Osteoblast (primary cell): ENCODE results near the gene SYCE1L. TPM values are rescaled to one million over a fixed set of nuclear protein-coding genes. Genes with fewer than 3 reads are reported as not detected.
"Not testable (repeated sequence)": the region's sequence is repeated elsewhere in the genome, so short reads cannot be mapped to it uniquely, and the experiment has no call there.

ENCODE experiments used
- DNase-seq: peaks from one replicate; pipeline ENCODE4 v3.0.0; 2011; ENCODE audit warnings: low spot score, mixed read lengths; ENCODE audit not compliant: insufficient read length; ENCODE audit errors: missing footprints
- H2AFZ ChIP-seq: 2 replicates; pipeline ENCODE4 v1.6.0; 2011; ENCODE audit warnings: mild to moderate bottlenecking, low read length
- H3K27ac ChIP-seq: 2 replicates; pipeline ENCODE4 v1.5.1; 2011; ENCODE audit warnings: mild to moderate bottlenecking, low read depth, low read length, moderate library complexity
- H3K27me3 ChIP-seq: 2 replicates; pipeline ENCODE4 v1.6.0; 2012; ENCODE audit warnings: mild to moderate bottlenecking, control low read depth, inconsistent platforms, low read length, moderate library complexity; ENCODE audit not compliant: insufficient read depth
- H3K36me3 ChIP-seq: 2 replicates; pipeline ENCODE4 v1.5.1; 2011; ENCODE audit warnings: mild to moderate bottlenecking, low read length, control low read depth, moderate library complexity; ENCODE audit not compliant: insufficient read depth
- H3K4me1 ChIP-seq: 2 replicates; pipeline ENCODE4 v1.5.1; 2011; ENCODE audit warnings: mild to moderate bottlenecking, low read length, control low read depth, moderate library complexity; ENCODE audit not compliant: insufficient read depth
- H3K4me2 ChIP-seq: 2 replicates; pipeline ENCODE4 v1.6.0; 2011; ENCODE audit warnings: mild to moderate bottlenecking, low read length; ENCODE audit not compliant: insufficient read depth
- H3K4me3 ChIP-seq: fragments of 200-600 bp; sonication (generic); 3 replicates; pipeline ENCODE4 v1.5.1; 2012; ENCODE audit warnings: mild to moderate bottlenecking, low read length, inconsistent platforms; ENCODE audit not compliant: insufficient read depth
- H3K79me2 ChIP-seq: 2 replicates; pipeline ENCODE4 v1.6.0; 2012; ENCODE audit warnings: mild to moderate bottlenecking, low read length, control low read depth, inconsistent platforms; ENCODE audit not compliant: insufficient read depth
- H3K9me3 ChIP-seq: 2 replicates; pipeline ENCODE4 v1.5.1; 2011; ENCODE audit warnings: low read depth, low read length, control low read depth
- H4K20me1 ChIP-seq: 2 replicates; pipeline ENCODE4 v1.6.0; 2012; ENCODE audit warnings: mild to moderate bottlenecking, low read length, control low read depth; ENCODE audit not compliant: insufficient read depth
- total RNA-seq: library from RNA; depleted of rRNA; stranded (reverse); fragments of >200 nt; gene quantifications from 2 replicates; pipeline ENCODE4 v1.2.3, GENCODE V29; 2012
- TF ChIP-seq, protein P1 (sequence below): IDR thresholded peaks from 2 replicates; pipeline ENCODE4 v1.5.1; 2011; ENCODE audit warnings: mild to moderate bottlenecking, low read depth, low read length, moderate library complexity; ENCODE audit errors: extremely low read depth

SYCE1L gene, protein sequence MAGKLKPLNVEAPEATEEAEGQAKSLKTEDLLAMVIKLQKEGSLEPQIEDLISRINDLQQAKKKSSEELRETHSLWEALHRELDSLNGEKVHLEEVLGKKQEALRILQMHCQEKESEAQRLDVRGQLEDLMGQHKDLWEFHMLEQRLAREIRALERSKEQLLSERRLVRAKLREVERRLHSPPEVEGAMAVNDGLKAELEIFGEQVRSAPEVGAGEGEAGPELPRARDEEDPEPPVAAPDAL
- not detected in 2 replicates for total RNA-seq

DNA sequence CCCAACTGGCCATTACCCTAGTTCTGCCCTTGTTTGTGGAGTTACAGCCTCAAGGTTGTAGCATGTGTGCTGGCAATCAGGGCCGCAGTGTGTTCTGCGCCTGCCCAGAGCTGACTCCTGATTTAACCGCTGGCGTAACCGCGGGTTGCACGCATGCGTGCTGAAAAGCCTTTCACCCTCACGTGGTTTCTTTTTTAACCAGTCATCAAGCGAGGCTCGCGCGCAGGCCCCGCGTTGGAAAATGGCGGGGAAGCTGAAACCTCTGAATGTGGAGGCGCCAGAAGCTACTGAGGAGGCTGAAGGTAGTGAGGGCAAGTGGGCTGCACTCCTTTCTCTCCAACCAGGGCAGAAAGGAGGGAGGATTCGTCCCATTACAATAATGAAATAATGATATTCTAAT, at the start of gene SYCE1L:
Gene SYCE1L (plus strand): TSS at position 198 of the 400 bp plus-strand sequence. CDS start 44 bp downstream, at position 242.
- no peak within 1 kb of the TSS for H3K27ac ChIP-seq
- DNase-seq = no peak
- H3K79me2 ChIP-seq = no peaks in the 10 kb centered on the region
- no peak within 1 kb of the TSS for H3K4me2 ChIP-seq
- H3K36me3 ChIP-seq = peaks cover 23% of the 10 kb centered on the region
- H2AFZ ChIP-seq = no peak within 1 kb of the TSS
- no peaks in the 10 kb centered on the region for H3K27me3 ChIP-seq
- no peak within 1 kb of the TSS for H3K4me3 ChIP-seq
- no peaks in the 10 kb centered on the region for H3K4me1 ChIP-seq
- TF ChIP-seq, protein P1, sequence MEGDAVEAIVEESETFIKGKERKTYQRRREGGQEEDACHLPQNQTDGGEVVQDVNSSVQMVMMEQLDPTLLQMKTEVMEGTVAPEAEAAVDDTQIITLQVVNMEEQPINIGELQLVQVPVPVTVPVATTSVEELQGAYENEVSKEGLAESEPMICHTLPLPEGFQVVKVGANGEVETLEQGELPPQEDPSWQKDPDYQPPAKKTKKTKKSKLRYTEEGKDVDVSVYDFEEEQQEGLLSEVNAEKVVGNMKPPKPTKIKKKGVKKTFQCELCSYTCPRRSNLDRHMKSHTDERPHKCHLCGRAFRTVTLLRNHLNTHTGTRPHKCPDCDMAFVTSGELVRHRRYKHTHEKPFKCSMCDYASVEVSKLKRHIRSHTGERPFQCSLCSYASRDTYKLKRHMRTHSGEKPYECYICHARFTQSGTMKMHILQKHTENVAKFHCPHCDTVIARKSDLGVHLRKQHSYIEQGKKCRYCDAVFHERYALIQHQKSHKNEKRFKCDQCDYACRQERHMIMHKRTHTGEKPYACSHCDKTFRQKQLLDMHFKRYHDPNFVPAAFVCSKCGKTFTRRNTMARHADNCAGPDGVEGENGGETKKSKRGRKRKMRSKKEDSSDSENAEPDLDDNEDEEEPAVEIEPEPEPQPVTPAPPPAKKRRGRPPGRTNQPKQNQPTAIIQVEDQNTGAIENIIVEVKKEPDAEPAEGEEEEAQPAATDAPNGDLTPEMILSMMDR = no peak
- H3K9me3 ChIP-seq = no peaks in the 10 kb centered on the region
- no peaks in the 10 kb centered on the region for H4K20me1 ChIP-seq

DNA sequence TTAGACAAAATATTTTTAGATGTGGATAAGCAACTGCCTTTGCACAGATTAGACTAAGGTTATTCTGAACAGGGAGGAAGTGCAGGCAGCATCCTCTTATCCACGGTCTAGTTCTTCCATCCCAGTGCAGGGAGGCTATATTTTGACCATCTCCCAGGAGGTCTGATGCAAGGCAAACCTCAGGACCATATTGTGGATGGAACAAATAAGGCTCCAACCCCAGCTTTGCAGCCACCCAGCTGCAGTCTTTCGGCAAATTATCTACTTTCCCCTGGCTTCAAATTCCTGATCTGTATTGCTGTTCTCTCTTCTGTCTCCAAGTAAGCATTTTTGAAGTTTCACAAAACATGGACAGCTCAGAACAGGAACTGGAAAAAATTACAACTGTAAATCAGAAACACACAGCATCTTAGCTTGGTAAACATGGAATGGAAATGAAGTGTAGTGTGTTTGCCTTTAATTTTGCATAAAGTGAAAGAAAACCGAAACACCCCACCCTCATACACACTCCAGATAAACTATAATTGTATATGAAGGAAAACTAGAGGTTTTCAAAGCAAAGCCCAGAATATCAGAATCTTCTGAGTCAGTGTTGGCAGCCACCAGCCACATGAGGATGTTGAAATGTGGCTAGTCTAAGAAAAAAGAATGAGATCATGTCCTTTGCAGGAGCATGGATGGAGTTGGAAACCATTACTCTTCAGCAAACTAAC, 41.7 kb upstream of the SYCE1L start:
- no peak for DNase-seq
- no peaks in the 10 kb centered on the region for H3K79me2 ChIP-seq
- TF ChIP-seq, protein P1 = no peak
- H4K20me1 ChIP-seq = no peaks in the 10 kb centered on the region
- no peaks in the 10 kb centered on the region for H3K9me3 ChIP-seq
- H3K27ac ChIP-seq = no peak overlapping the region
- H3K27me3 ChIP-seq = no peaks in the 10 kb centered on the region
- H3K4me2 ChIP-seq = no peak overlapping the region
- H3K4me1 ChIP-seq = no peaks in the 10 kb centered on the region
- no peaks in the 10 kb centered on the region for H3K36me3 ChIP-seq
- no peak overlapping the region for H3K4me3 ChIP-seq
- H2AFZ ChIP-seq = no peak overlapping the region

DNA sequence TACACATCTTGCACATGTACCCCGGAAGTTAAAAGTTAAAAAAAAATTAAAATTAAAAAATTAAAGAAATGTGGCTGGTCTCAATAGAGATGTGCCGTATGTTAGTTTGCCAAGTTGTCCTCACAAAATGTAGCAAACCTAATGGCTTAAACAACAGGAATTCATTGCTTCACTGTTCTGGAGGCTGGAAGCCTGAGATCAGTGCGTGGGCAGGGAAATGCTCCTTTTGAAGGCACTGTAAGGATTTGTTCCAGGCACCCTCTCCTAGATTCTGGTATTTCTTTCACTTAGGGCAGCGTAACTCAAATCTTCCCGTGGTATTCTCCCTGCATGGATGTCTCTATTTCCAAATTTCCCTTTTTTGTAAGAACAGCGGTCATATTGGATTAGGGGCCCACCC, 40.9 kb upstream of the SYCE1L start:
- Histone ChIP-seq H3K9me3 (no peaks in the 10 kb centered on the region), H3K79me2 (no peaks in the 10 kb centered on the region), H2AFZ (no peak overlapping the region), H3K4me1 (no peaks in the 10 kb centered on the region), H3K36me3 (no peaks in the 10 kb centered on the region), H3K27ac (no peak overlapping the region), H3K4me2 (no peak overlapping the region), H3K4me3 (no peak overlapping the region), H4K20me1 (no peaks in the 10 kb centered on the region), H3K27me3 (no peaks in the 10 kb centered on the region)
- DNase-seq = peak; percentile 3
- TF ChIP-seq, protein P1 = no peak

DNA sequence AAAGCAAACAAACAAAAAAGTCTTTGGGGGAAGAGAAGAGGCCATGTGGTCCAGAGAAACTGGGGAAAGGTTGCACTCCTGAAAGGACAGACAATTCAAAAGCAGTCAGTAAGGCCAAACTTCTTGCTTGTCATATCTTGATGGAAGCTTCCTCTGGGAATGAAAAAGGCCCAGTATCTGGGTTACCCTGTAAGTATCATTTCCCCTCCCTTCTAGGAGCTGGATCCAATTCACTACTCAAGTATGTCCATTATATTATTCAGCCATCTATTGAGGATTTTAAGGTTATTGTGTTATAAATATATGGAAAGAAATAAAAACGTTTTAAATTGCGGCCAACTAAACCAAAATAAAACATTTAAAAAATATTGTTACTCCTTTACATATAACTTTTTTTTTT, 34.2 kb upstream of the SYCE1L start:
- TF ChIP-seq, protein P1 = no peak
- no peaks in the 10 kb centered on the region for H3K9me3 ChIP-seq
- H3K4me2 ChIP-seq = no peak overlapping the region
- no peaks in the 10 kb centered on the region for H4K20me1 ChIP-seq
- H3K27me3 ChIP-seq = no peaks in the 10 kb centered on the region
- H2AFZ ChIP-seq = no peak overlapping the region
- H3K27ac ChIP-seq = no peak overlapping the region
- no peaks in the 10 kb centered on the region for H3K79me2 ChIP-seq
- DNase-seq = no peak
- H3K4me1 ChIP-seq = no peaks in the 10 kb centered on the region
- H3K36me3 ChIP-seq = no peaks in the 10 kb centered on the region
- H3K4me3 ChIP-seq = no peak overlapping the region

DNA sequence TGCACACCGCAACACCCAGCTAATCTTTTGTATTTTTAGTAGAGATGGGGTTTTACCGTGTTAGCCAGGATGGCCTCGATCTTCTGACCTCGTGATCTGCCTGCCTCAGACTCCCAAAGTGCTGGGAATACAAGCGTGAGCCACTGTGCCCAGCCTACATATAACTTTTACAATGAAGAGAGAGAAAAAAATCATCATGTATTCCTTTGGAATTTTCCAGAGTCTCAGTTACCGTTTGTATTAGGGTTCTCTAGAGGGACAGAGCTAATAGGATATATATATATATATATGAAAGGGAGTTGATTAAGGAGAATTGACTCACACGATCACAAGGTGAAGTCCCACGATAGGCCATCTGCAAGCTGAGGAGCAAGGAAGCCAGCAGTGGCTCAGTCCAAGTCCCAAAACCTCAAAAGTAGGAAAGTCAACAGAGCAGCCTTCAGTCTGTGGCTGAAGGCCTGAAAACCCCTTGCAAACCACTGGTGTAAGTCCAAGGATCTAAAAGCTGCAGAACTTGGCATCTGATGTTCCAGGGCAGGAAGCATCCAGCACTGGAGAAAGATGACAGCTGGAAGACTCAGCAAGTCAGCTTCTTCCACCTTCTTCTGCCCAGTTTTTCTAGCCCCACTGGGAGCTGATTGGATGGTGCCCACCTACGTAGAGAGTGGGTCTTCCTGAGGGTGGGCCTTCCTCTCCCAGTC, 33.5 kb upstream of the SYCE1L start:
- not testable (repeated sequence) for H3K27ac ChIP-seq, H3K27me3 ChIP-seq, H3K9me3 ChIP-seq, H4K20me1 ChIP-seq, H3K36me3 ChIP-seq, H2AFZ ChIP-seq, H3K79me2 ChIP-seq, DNase-seq, H3K4me2 ChIP-seq, H3K4me1 ChIP-seq, H3K4me3 ChIP-seq
